OCI-LY7 (cell line): Measurements from ENCODE around the gene FOXO6. TPM values are rescaled to one million over a fixed set of nuclear protein-coding genes. Genes with fewer than 3 reads are reported as not detected.

ENCODE experiments used
- BruUV-seq: library from RNA; stranded (reverse); fragments of 400-500 nt; replicated peaks from 2 replicates; lab custom pipeline; 2021; lab: Mats Ljungman, UMichigan
- CTCF ChIA-PET: fragments of 300-600 bp; sonication (Branson Sonifier 250); formaldehyde crosslinking; loops from one replicate; lab custom pipeline; 2022; ENCODE audit warnings: antibody characterized with exemption; ENCODE audit not compliant: unreplicated experiment; lab: Charles Lee
- POLR2A ChIA-PET: fragments of 300-600 bp; sonication (Branson Sonifier 250); formaldehyde crosslinking; loops from one replicate; lab custom pipeline; 2022; ENCODE audit warnings: antibody characterized with exemption; lab: Charles Lee
- DNase-seq: peaks from one replicate; pipeline ENCODE4 v3.0.0-alpha.2; 2015; ENCODE audit warnings: low spot score
- H2AFZ ChIP-seq: fragments of 200-600 bp; sonication (generic), shearing (Covaris generic); 2 replicates; pipeline ENCODE4 v1.6.1; 2014; ENCODE audit warnings: mild to moderate bottlenecking, antibody characterized with exemption, low read length, moderate library complexity
- H3K27ac ChIP-seq: fragments of 200-600 bp; sonication (generic); 2 replicates; pipeline ENCODE4 v1.5.1; 2014; ENCODE audit warnings: mixed run types, low read depth, mild to moderate bottlenecking, moderate library complexity, low read length, inconsistent platforms; ENCODE audit not compliant: poor library complexity, severe bottlenecking
- H3K36me3 ChIP-seq: fragments of 200-600 bp; sonication (generic); 2 replicates; pipeline ENCODE4 v1.6.1; 2014; ENCODE audit warnings: mild to moderate bottlenecking, antibody characterized with exemption, low read length, moderate library complexity, mixed read lengths; ENCODE audit not compliant: insufficient read depth
- H3K4me1 ChIP-seq: fragments of 200-600 bp; sonication (generic); 2 replicates; pipeline ENCODE4 v1.5.1; 2014; ENCODE audit warnings: mild to moderate bottlenecking, low read length; ENCODE audit not compliant: insufficient read depth, poor library complexity, severe bottlenecking
- H3K4me2 ChIP-seq: fragments of 200-600 bp; sonication (generic); 2 replicates; pipeline ENCODE4 v1.6.1; 2014; ENCODE audit warnings: mild to moderate bottlenecking, low read length
- H3K4me3 ChIP-seq: fragments of 200-600 bp; sonication (generic); 2 replicates; pipeline ENCODE4 v1.5.1; 2014; ENCODE audit warnings: mild to moderate bottlenecking, low read depth, low read length; ENCODE audit not compliant: poor library complexity, severe bottlenecking
- H3K79me2 ChIP-seq: fragments of 200-600 bp; sonication (generic); 2 replicates; pipeline ENCODE4 v1.6.1; 2016; ENCODE audit warnings: low read depth, mild to moderate bottlenecking, low read length, moderate library complexity, mixed read lengths; ENCODE audit not compliant: insufficient read depth
- H3K9me2 ChIP-seq: fragments of 200-600 bp; sonication (generic); 2 replicates; pipeline ENCODE4 v1.6.1; 2016; ENCODE audit warnings: mild to moderate bottlenecking, low read length, mixed read lengths; ENCODE audit not compliant: insufficient read depth
- H3K9me3 ChIP-seq: fragments of 200-600 bp; sonication (generic); 2 replicates; pipeline ENCODE4 v1.6.1; 2014; ENCODE audit warnings: mild to moderate bottlenecking, mixed run types, low read length, mixed read lengths
- H4K20me1 ChIP-seq: fragments of 200-600 bp; sonication (generic); 2 replicates; pipeline ENCODE4 v1.6.1; 2014; ENCODE audit warnings: mild to moderate bottlenecking, antibody characterized with exemption, low read length, moderate library complexity, mixed read lengths; ENCODE audit not compliant: insufficient read depth
- EZH2phosphoT487 ChIP-seq: fragments of 200-600 bp; sonication (generic); IDR thresholded peaks from 2 replicates; pipeline ENCODE4 v1.6.1; 2018; ENCODE audit warnings: low read depth, borderline replicate concordance, mild to moderate bottlenecking, mixed run types, antibody characterized with exemption, low read length, moderate library complexity, mixed read lengths
- intact Hi-C: fragments of 100-400 bp; cut with micrococcal nuclease; formaldehyde crosslinking; loops from one replicate; pipeline ENCODE4 v1.10.0; 2022; ENCODE audit not compliant: unreplicated experiment
- total RNA-seq, 2 experiments: library from RNA; depleted of rRNA in 1 of 2; stranded (reverse); fragments of >200 nt in 1 of 2; shearing (Covaris generic) in 1 of 2; gene quantifications; 2 replicates each; pipeline ENCODE4 v1.2.3, GENCODE V29; 2014 to 2022
- TF ChIP-seq, protein P1 (sequence below): fragments of 200-600 bp; sonication (generic); conservative IDR thresholded peaks from 2 replicates; pipeline ENCODE4 v1.5.1; 2014; ENCODE audit warnings: mild to moderate bottlenecking, antibody characterized with exemption, low read length, moderate library complexity, mixed read lengths

Gene FOXO6
- total RNA-seq, 2 experiments from 2014 or later, result not detected

DNA sequence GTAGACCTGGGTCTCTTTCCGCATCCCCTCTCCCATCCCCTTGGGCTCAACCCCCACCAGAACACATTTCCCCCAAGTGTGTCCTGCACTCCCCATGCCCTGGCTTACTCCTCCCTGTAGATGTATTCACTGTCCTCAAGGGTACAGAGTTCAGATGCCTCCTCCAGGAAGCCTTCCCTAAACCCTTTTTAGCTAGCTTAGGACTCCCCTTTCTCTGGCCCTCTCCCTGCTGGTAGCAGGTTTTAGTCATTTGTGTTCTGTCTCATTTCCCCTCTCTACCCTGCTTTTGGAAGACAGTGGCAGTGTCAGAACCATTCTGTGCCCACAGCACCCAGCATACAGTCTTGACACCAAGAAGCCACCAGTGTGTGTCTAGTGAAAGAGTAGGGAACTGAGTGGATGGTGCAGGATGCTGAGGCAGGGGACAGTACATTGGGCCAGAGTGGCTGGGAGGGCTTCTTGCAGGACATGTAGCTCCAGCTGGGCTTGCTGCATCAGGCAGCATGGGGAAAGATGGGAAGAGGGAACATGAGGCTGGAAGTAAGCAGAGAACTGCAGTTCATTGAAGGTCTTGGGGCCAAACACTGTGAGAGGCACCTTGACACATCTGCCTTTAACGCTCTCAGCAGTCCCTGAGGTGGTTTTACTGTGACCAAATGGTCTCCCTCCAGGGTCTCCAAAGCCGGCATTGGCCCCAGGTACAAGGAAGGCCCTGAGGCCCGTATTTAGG lies 2.5 kb downstream of the FOXO6 start:
- Histone ChIP-seq H3K4me3 (no peak overlapping the region), H3K36me3 (no peaks in the 10 kb centered on the region)
- CTCF ChIA-PET, result no interaction called here

DNA sequence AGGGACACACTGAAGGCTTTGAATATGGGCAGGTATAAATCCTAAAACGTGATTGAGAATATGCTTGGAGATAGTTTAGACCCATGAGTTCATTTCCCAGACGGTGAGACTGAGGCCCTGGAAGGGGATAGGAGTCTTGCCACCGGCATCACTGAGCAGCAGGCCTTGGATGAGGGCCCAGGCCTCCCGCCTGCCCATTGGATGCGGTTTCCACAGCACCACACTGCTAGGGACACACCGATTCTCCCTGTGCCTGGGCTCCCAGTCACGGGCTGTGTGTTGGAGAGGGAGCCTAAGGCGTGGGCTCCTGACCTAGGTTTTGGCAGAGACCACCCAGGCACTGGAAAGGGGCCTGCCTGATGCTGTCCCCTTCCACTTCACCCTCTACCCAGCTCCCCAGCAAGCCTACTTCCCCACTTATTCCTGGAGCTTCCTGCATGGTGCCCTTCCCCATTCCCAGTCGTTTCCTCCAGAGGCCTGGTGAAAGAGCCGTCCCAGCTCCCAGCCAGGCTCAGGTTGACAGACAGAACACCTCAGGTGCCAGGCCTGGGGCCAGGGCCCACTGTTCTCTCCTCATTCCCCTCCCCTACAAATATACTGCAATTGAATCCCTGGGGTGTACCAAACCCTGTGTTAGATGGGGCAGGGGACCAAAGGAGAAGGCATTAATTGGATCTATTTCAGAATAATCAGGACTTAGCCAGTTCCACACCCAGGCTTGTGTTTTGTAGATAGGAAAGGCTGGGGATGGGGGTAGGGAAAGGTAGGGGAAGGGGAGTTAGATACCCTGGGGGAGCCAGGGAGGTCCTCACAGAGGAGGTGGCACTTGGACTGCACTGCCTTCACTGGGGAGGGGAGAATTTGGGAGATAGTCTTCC lies 3.4 kb downstream of the FOXO6 start:
- no peak overlapping the region for H2AFZ ChIP-seq
- no peaks in the 10 kb centered on the region for H4K20me1 ChIP-seq
- H3K4me1 ChIP-seq, result peaks cover 12% of the 10 kb centered on the region
- no peak for DNase-seq
- ChIA-PET POLR2A (no interaction called here), CTCF (no interaction called here)
- H3K36me3 ChIP-seq, result no peaks in the 10 kb centered on the region
- no peak overlapping the region for H3K4me2 ChIP-seq
- no peak overlapping the region for H3K4me3 ChIP-seq
- H3K79me2 ChIP-seq, result no peaks in the 10 kb centered on the region
- no TSS peak for BruUV-seq
- H3K9me2 ChIP-seq, result no peaks in the 10 kb centered on the region
- H3K9me3 ChIP-seq, result no peaks in the 10 kb centered on the region
- no peak overlapping the region for H3K27ac ChIP-seq
- TF ChIP-seq EZH2phosphoT487, result no peak
- TF ChIP-seq, protein P1, sequence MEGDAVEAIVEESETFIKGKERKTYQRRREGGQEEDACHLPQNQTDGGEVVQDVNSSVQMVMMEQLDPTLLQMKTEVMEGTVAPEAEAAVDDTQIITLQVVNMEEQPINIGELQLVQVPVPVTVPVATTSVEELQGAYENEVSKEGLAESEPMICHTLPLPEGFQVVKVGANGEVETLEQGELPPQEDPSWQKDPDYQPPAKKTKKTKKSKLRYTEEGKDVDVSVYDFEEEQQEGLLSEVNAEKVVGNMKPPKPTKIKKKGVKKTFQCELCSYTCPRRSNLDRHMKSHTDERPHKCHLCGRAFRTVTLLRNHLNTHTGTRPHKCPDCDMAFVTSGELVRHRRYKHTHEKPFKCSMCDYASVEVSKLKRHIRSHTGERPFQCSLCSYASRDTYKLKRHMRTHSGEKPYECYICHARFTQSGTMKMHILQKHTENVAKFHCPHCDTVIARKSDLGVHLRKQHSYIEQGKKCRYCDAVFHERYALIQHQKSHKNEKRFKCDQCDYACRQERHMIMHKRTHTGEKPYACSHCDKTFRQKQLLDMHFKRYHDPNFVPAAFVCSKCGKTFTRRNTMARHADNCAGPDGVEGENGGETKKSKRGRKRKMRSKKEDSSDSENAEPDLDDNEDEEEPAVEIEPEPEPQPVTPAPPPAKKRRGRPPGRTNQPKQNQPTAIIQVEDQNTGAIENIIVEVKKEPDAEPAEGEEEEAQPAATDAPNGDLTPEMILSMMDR, result no peak
- intact Hi-C loops, result loop anchor here (10.0 kb wide), 1 partner anchor 50 kb away; no protein-coding TSS in a partner anchor

More for the DNA sequence above, 2.5 kb downstream of the FOXO6 start:
- DNase-seq, result no peak
- no peaks in the 10 kb centered on the region for H3K79me2 ChIP-seq
- no peaks in the 10 kb centered on the region for H4K20me1 ChIP-seq
- POLR2A ChIA-PET, result no interaction called here
- TF ChIP-seq, protein P1, result no peak
- TF ChIP-seq EZH2phosphoT487, result no peak
- H2AFZ ChIP-seq, result no peak overlapping the region
- no peak overlapping the region for H3K27ac ChIP-seq
- H3K9me2 ChIP-seq, result no peaks in the 10 kb centered on the region
- intact Hi-C loops, result loop anchor here (10.0 kb wide), 1 partner anchor 51 kb away; no protein-coding TSS in a partner anchor
- H3K4me2 ChIP-seq, result no peak overlapping the region
- BruUV-seq, result no TSS peak
- no peaks in the 10 kb centered on the region for H3K9me3 ChIP-seq
- H3K4me1 ChIP-seq, result peaks cover 12% of the 10 kb centered on the region

DNA sequence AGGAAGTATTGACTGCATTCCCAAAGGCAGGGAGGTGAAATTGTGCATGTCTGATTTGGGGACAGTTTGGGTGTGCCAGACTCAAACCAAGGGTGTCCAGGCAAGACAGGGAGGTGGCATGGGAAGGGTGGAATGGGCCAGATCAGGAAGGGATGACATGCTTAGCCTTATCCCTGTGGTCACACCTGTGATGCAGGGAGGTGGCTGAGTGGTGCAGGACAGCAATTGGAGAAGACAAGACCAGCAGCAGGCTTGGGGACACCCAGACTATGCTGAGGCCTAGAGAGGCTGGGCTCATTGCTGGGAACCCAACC lies 4.0 kb downstream of the FOXO6 start:
- no peaks in the 10 kb centered on the region for H3K9me2 ChIP-seq
- H2AFZ ChIP-seq, result no peak overlapping the region
- DNase-seq, result no peak
- CTCF ChIA-PET, result no interaction called here
- POLR2A ChIA-PET, result no interaction called here
- H3K4me1 ChIP-seq, result peaks cover 9% of the 10 kb centered on the region
- H3K79me2 ChIP-seq, result no peaks in the 10 kb centered on the region
- H4K20me1 ChIP-seq, result no peaks in the 10 kb centered on the region
- no peak overlapping the region for H3K4me3 ChIP-seq
- H3K27ac ChIP-seq, result no peak overlapping the region
- no peaks in the 10 kb centered on the region for H3K9me3 ChIP-seq
- H3K4me2 ChIP-seq, result no peak overlapping the region
- no peaks in the 10 kb centered on the region for H3K36me3 ChIP-seq
- BruUV-seq, result no TSS peak
- TF ChIP-seq EZH2phosphoT487, result no peak
- TF ChIP-seq, protein P1, result no peak
- intact Hi-C loops, result loop anchor here (10.0 kb wide), 1 partner anchor 50 kb away; no protein-coding TSS in a partner anchor
